H1 (cell line): ENCODE measurements around the gene TCF7L1. TPM values are rescaled to one million over a fixed set of nuclear protein-coding genes. Genes with fewer than 3 reads are reported as not detected.

Experiments
- CTCF ChIA-PET: fragments of 300-600 bp; sonication (Branson Sonifier 250); formaldehyde crosslinking; loops from one replicate; lab custom pipeline; 2021; ENCODE audit not compliant: partially characterized antibody; lab: Charles Lee
- POLR2A ChIA-PET: fragments of 300-600 bp; sonication (Branson Sonifier 250); formaldehyde crosslinking; loops from one replicate; lab custom pipeline; 2021; ENCODE audit warnings: inconsistent platforms; ENCODE audit not compliant: partially characterized antibody; lab: Charles Lee
- DNase-seq, 2 experiments: peaks; one replicate each; pipeline versions ENCODE4 v3.0.0 to v3.0.0-alpha.2; 2010 to 2022; ENCODE audit warnings: low spot score in 2 of 2, low read depth in 1 of 2, mixed read lengths in 1 of 2
- FAIRE-seq: peaks from 2 replicates; lab custom pipeline; 2011; peaks lifted over from hg19 to GRCh38; lab: Jason Lieb, UNC
- H2AFZ ChIP-seq: 2 replicates; pipeline ENCODE4 v1.8.1; 2012; ENCODE audit warnings: low read length, inconsistent platforms
- H2AK5ac ChIP-seq: 2 replicates; pipeline ENCODE4 v1.6.1; 2013; ENCODE audit warnings: low read depth, low read length
- H2BK120ac ChIP-seq: replicated peaks from 2 replicates; pipeline ENCODE3; 2013; ENCODE audit warnings: low read depth, low read length, inconsistent platforms
- H2BK12ac ChIP-seq: 2 replicates; pipeline ENCODE4 v1.6.1; 2013; ENCODE audit warnings: low read depth, low read length
- H2BK15ac ChIP-seq: 2 replicates; pipeline ENCODE4 v1.6.1; 2013; ENCODE audit warnings: low read length
- H2BK20ac ChIP-seq: 2 replicates; pipeline ENCODE4 v1.6.1; 2013; ENCODE audit warnings: low read length
- H2BK5ac ChIP-seq: 2 replicates; pipeline ENCODE4 v1.6.1; 2013; ENCODE audit warnings: low read depth, low read length
- H3K14ac ChIP-seq: 2 replicates; pipeline ENCODE4 v1.6.1; 2013; ENCODE audit warnings: inconsistent platforms; ENCODE audit not compliant: insufficient read length
- H3K18ac ChIP-seq: 2 replicates; pipeline ENCODE4 v1.6.1; 2013; ENCODE audit warnings: low read length; ENCODE audit errors: extremely low read depth
- H3K23ac ChIP-seq: 2 replicates; pipeline ENCODE4 v1.6.1; 2013; ENCODE audit warnings: inconsistent platforms; ENCODE audit not compliant: insufficient read length
- H3K23me2 ChIP-seq: 2 replicates; pipeline ENCODE4 v1.6.1; 2013; ENCODE audit warnings: low read depth, low read length
- H3K27ac ChIP-seq: 2 replicates; pipeline ENCODE4 v1.6.1; 2011; ENCODE audit warnings: low read depth, low read length, inconsistent platforms
- H3K27me3 ChIP-seq, 4 experiments: replicated peaks in 1 of 4; 1 replicate in 1 of 4; 2 replicates in 3 of 4; pipeline versions ENCODE4 v1.6.1 to v1.8.1; 2011 to 2013; ENCODE audit warnings: low read length in 3 of 4, mild to moderate bottlenecking in 3 of 4, inconsistent platforms in 2 of 4, mixed read lengths in 2 of 4, moderate library complexity in 1 of 4; ENCODE audit not compliant: control insufficient read depth in 3 of 4, insufficient read depth in 3 of 4; ENCODE audit errors: extremely low read depth in 1 of 4
- H3K36me3 ChIP-seq, 4 experiments: 2 replicates each; pipeline versions ENCODE4 v1.6.1 to v1.8.1; 2011 to 2013; ENCODE audit warnings: mild to moderate bottlenecking in 4 of 4, low read length in 3 of 4, moderate library complexity in 2 of 4, control low read depth in 1 of 4, inconsistent platforms in 1 of 4; ENCODE audit not compliant: insufficient read depth in 4 of 4, control insufficient read depth in 2 of 4
- H3K4ac ChIP-seq: replicated peaks from 2 replicates; pipeline ENCODE3; 2013; ENCODE audit warnings: low read length, low read depth, mixed read lengths, inconsistent platforms; ENCODE audit not compliant: insufficient read length
- H3K4me1 ChIP-seq, 4 experiments: replicated peaks in 1 of 4; 1 replicate in 1 of 4; 2 replicates in 3 of 4; pipeline versions ENCODE4 v1.6.1 to v1.8.1; 2011 to 2013; ENCODE audit warnings: low read length in 3 of 4, inconsistent platforms in 2 of 4, mixed read lengths in 1 of 4; ENCODE audit not compliant: insufficient read depth in 4 of 4, control insufficient read depth in 3 of 4
- H3K4me2 ChIP-seq, 2 experiments: 2 replicates each; pipeline versions ENCODE4 v1.6.1 to v1.8.1; 2011 to 2013; ENCODE audit warnings: low read depth in 2 of 2, low read length in 2 of 2, control low read depth in 1 of 2, inconsistent platforms in 1 of 2, mild to moderate bottlenecking in 1 of 2; ENCODE audit not compliant: insufficient read depth in 1 of 2
- H3K4me3 ChIP-seq, 4 experiments: fragments of 200-600, 300-600 bp in 1 of 4; sonication (generic), shearing (Covaris generic), sonication (Bioruptor Twin) in 1 of 4; 2 replicates each; pipeline versions ENCODE4 v1.5.1 to v1.8.1; 2011 to 2016; ENCODE audit warnings: low read length in 4 of 4, low read depth in 3 of 4, control low read depth in 2 of 4, inconsistent platforms in 2 of 4, mild to moderate bottlenecking in 2 of 4, mixed read lengths in 1 of 4, moderate library complexity in 1 of 4; ENCODE audit not compliant: insufficient read depth in 2 of 4; ENCODE audit errors: extremely low read depth in 1 of 4
- H3K56ac ChIP-seq: replicated peaks from 2 replicates; pipeline ENCODE3; 2013; ENCODE audit warnings: low read depth, mild to moderate bottlenecking, mixed read lengths, low read length, inconsistent platforms; ENCODE audit not compliant: insufficient read length
- H3K79me1 ChIP-seq: 2 replicates; pipeline ENCODE4 v1.6.1; 2013; ENCODE audit warnings: low read depth, low read length, control low read depth
- H3K79me2 ChIP-seq, 2 experiments: 2 replicates each; pipeline versions ENCODE4 v1.6.1 to v1.8.1; 2012 to 2013; ENCODE audit warnings: low read length in 2 of 2, mild to moderate bottlenecking in 2 of 2, inconsistent platforms in 1 of 2; ENCODE audit not compliant: insufficient read depth in 2 of 2, control insufficient read depth in 1 of 2
- H3K9ac ChIP-seq, 4 experiments: replicated peaks in 1 of 4; 1 replicate in 1 of 4; 2 replicates in 3 of 4; pipeline versions ENCODE4 v1.6.1 to v1.8.1; 2011 to 2013; ENCODE audit warnings: low read depth in 3 of 4, low read length in 3 of 4, control low read depth in 2 of 4, mild to moderate bottlenecking in 2 of 4, moderate library complexity in 2 of 4, inconsistent platforms in 1 of 4; ENCODE audit errors: extremely low read depth in 1 of 4
- H3K9me3 ChIP-seq, 2 experiments: 2 replicates each; pipeline versions ENCODE4 v1.6.1 to v1.8.1; 2012 to 2013; ENCODE audit warnings: mild to moderate bottlenecking in 2 of 2, moderate library complexity in 2 of 2, control low read depth in 1 of 2, inconsistent platforms in 1 of 2, low read depth in 1 of 2, low read length in 1 of 2, mixed read lengths in 1 of 2; ENCODE audit not compliant: insufficient read depth in 2 of 2
- H4K20me1 ChIP-seq, 2 experiments: replicated peaks in 1 of 2; 2 replicates each; pipeline versions ENCODE3 to v1.8.1; 2011 to 2013; ENCODE audit warnings: inconsistent platforms in 2 of 2, low read length in 2 of 2, mild to moderate bottlenecking in 1 of 2; ENCODE audit not compliant: insufficient read depth in 2 of 2, control insufficient read depth in 1 of 2
- H4K5ac ChIP-seq: 2 replicates; pipeline ENCODE4 v1.6.1; 2013; ENCODE audit warnings: low read length, low read depth, mixed read lengths, inconsistent platforms; ENCODE audit not compliant: insufficient read length
- H4K8ac ChIP-seq: 2 replicates; pipeline ENCODE4 v1.8.0; 2013; ENCODE audit warnings: mild to moderate bottlenecking, moderate library complexity, low read length, inconsistent platforms; ENCODE audit not compliant: insufficient read depth; ENCODE audit errors: extremely low read depth
- H4K91ac ChIP-seq: replicated peaks from 2 replicates; pipeline ENCODE3; 2013; ENCODE audit warnings: low read length, mixed read lengths, inconsistent platforms; ENCODE audit not compliant: insufficient read length
- CBX5 ChIP-seq: fragments of 300-800, 300-1000 bp; sonication (generic); IDR thresholded peaks from 2 replicates; pipeline ENCODE4 v1.7.1; 2016; ENCODE audit warnings: antibody characterized with exemption, low read length, low read depth
- CREB1 ChIP-seq: IDR thresholded peaks from 2 replicates; pipeline ENCODE4 v1.6.1; 2012; ENCODE audit warnings: inconsistent platforms
- CTBP2 ChIP-seq: IDR thresholded peaks from 2 replicates; pipeline ENCODE4 v1.7.0; 2011; ENCODE audit warnings: borderline replicate concordance, mild to moderate bottlenecking, moderate library complexity, mixed read lengths, low read length; ENCODE audit not compliant: insufficient read depth, insufficient read length
- KDM4A ChIP-seq: IDR thresholded peaks from one replicate; pipeline ENCODE4 v1.7.1; 2012; ENCODE audit warnings: low read depth, mild to moderate bottlenecking, moderate library complexity, low read length, inconsistent platforms; ENCODE audit not compliant: severe bottlenecking
- KDM5A ChIP-seq: fragments of 200-600 bp; IDR thresholded peaks from 2 replicates; pipeline ENCODE4 v1.7.1; 2012; ENCODE audit warnings: mild to moderate bottlenecking, low read length, inconsistent platforms, mixed read lengths
- NRF1 ChIP-seq: IDR thresholded peaks from 2 replicates; pipeline ENCODE4 v1.6.1; 2011; ENCODE audit warnings: mild to moderate bottlenecking, low read depth, low read length, improper control_type of control experiment
- RNF2 ChIP-seq: fragments of 200-900, 300-1000 bp; sonication (generic); IDR thresholded peaks from 2 replicates; pipeline ENCODE4 v1.7.1; 2016; ENCODE audit warnings: borderline replicate concordance, low read depth, mild to moderate bottlenecking, antibody characterized with exemption, low read length; ENCODE audit not compliant: poor library complexity, severe bottlenecking; ENCODE audit errors: missing control alignments
- TAF7 ChIP-seq: optimal IDR thresholded peaks from 2 replicates; pipeline ENCODE3; 2011; ENCODE audit warnings: low read depth, mild to moderate bottlenecking, inconsistent platforms, low read length, moderate library complexity, borderline replicate concordance
- WGBS, 2 experiments: shearing (Covaris generic) in 1 of 2; methylation state at CpG; one replicate each; pipeline versions ENCODE4 v1.1.6 to v1.1.7; 2013 to 2015; ENCODE audit warnings: low lambda C conversion rate in 2 of 2, mixed read lengths in 2 of 2, inconsistent platforms in 1 of 2, low coverage in 1 of 2, missing lambda C conversion rate in 1 of 2; ENCODE audit not compliant: insufficient replicate concordance in 2 of 2, insufficient coverage in 1 of 2, insufficient read length in 1 of 2; ENCODE audit errors: extremely low coverage in 1 of 2, missing lambda C conversion rate in 1 of 2; 5-methylcytosine and 5-hydroxymethylcytosine counted together
- polyA plus RNA-seq, 7 experiments: library from polyadenylated mRNA; depleted of rRNA in 3 of 7; stranded (reverse) in 5 of 7; unstranded in 2 of 7; fragments of >200 nt in 5 of 7; fragments of 200-250 nt in 2 of 7; gene quantifications; 1 replicate in 5 of 7; 2 replicates in 1 of 7; 4 replicates in 1 of 7; pipeline versions ENCODE4 v1.2.1 to v1.2.3, GENCODE V29; 2011 to 2013; ENCODE audit warnings: missing spikeins in 2 of 7, mixed read lengths in 2 of 7
- total RNA-seq: library from RNA; stranded (reverse); fragmentation: NEBNext Ultra II Directional; extraction: Animal tissue kit (Norgen Biotek cat#: 25700); gene quantifications from 2 replicates; pipeline ENCODE4 v1.2.1, GENCODE V29; 2021
- TF ChIP-seq, protein P1 (sequence below), 3 experiments: IDR thresholded peaks; 1 replicate in 2 of 3; 2 replicates in 1 of 3; pipeline versions ENCODE4 v1.5.1 to v1.6.1; 2011; ENCODE audit warnings: low read length in 3 of 3, mild to moderate bottlenecking in 3 of 3, inconsistent platforms in 2 of 3, low read depth in 1 of 3, moderate library complexity in 1 of 3; ENCODE audit not compliant: insufficient read depth in 1 of 3; ENCODE audit errors: control extremely low read depth in 1 of 3

The TCF7L1 gene
- total and polyA plus RNA-seq, 2 of the 8 experiments (the other 6 are each of a cell fraction or from before 2014, with no cell fraction given) = 27.5 to 108 TPM

- H4K5ac ChIP-seq = no peak overlapping the region
- peaks cover 5 to 26% (median 11%) of the 10 kb centered on the region in 4 experiments; a peak in 5 of 8 replicates for H3K36me3 ChIP-seq
- no peak overlapping the region for H3K4me3 ChIP-seq
- peaks cover 31 to 33% of the 10 kb centered on the region in 2 experiments for H4K20me1 ChIP-seq
- no peak overlapping the region for H2BK120ac ChIP-seq
- POLR2A ChIA-PET = interaction anchor here (0.6 to 5.8 kb wide), 16 partner anchors 8 to 329 kb away, joined by 3 to 63 read pairs (median 4); partner anchors contain the start of gene TCF7L1
- H3K27me3 ChIP-seq = no peaks in the 10 kb centered on the region
- DNase-seq (no peak), FAIRE-seq (no peak)
- no peak overlapping the region for H3K23ac ChIP-seq
- H3K79me1 ChIP-seq = peaks cover 27% of the 10 kb centered on the region
- no peak overlapping the region for H3K56ac ChIP-seq
- no peak overlapping the region for H3K4ac ChIP-seq
- H3K4me1 ChIP-seq = peaks cover 0 to 7% (median 4%) of the 10 kb centered on the region in 4 experiments; a peak in 4 of 7 replicates
- H3K23me2 ChIP-seq = no peaks in the 10 kb centered on the region
- H3K9me3 ChIP-seq = no peaks in the 10 kb centered on the region
- H2AFZ ChIP-seq = no peak overlapping the region
- H3K4me2 ChIP-seq = no peak overlapping the region
- no peak overlapping the region for H3K18ac ChIP-seq
- CTCF ChIA-PET = interaction anchor here (0.6 to 8.7 kb wide), 15 partner anchors 8 to 232 kb away, joined by 3 to 57 read pairs (median 4); partner anchors contain the start of gene TCF7L1
- H3K9ac ChIP-seq = no peak overlapping the region
- no peak overlapping the region for H2BK5ac ChIP-seq
- 0 out of 2 replicates have a peak overlapping the region, but pooled peaks have one; percentile 15 for H2BK20ac ChIP-seq
- no peak overlapping the region for H2AK5ac ChIP-seq
- H2BK15ac ChIP-seq = no peak overlapping the region
- H4K8ac ChIP-seq = no peak overlapping the region
- peaks cover 46 to 96% of the 10 kb centered on the region in 2 experiments for H3K79me2 ChIP-seq
- no peak overlapping the region for H3K27ac ChIP-seq
- H3K14ac ChIP-seq = no peak overlapping the region
- 89% methylated on average over 8 of the region's 8 CpGs; no CpG with 5 or more reads in 1 of the 2 experiments for WGBS, 2 experiments
- no peak overlapping the region for H2BK12ac ChIP-seq
- no peak overlapping the region for H4K91ac ChIP-seq
- no peak for TF ChIP-seq RNF2
- no peak for TF ChIP-seq NRF1
- no peak for TF ChIP-seq CREB1
- TF ChIP-seq TAF7 = no peak
- TF ChIP-seq KDM5A = no peak
- no peak for TF ChIP-seq CTBP2
- TF ChIP-seq KDM4A = no peak
- TF ChIP-seq, protein P1, sequence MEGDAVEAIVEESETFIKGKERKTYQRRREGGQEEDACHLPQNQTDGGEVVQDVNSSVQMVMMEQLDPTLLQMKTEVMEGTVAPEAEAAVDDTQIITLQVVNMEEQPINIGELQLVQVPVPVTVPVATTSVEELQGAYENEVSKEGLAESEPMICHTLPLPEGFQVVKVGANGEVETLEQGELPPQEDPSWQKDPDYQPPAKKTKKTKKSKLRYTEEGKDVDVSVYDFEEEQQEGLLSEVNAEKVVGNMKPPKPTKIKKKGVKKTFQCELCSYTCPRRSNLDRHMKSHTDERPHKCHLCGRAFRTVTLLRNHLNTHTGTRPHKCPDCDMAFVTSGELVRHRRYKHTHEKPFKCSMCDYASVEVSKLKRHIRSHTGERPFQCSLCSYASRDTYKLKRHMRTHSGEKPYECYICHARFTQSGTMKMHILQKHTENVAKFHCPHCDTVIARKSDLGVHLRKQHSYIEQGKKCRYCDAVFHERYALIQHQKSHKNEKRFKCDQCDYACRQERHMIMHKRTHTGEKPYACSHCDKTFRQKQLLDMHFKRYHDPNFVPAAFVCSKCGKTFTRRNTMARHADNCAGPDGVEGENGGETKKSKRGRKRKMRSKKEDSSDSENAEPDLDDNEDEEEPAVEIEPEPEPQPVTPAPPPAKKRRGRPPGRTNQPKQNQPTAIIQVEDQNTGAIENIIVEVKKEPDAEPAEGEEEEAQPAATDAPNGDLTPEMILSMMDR (IDR thresholded peaks at IDR 0.05; ENCODE audit: control extremely low read depth in 1 of 3, insufficient read depth in 1 of 3, low read depth in 1 of 3, low read length in 3 of 3) = no peak
- no peak for TF ChIP-seq CBX5
Measured at GRCh38 chr2:85143463-85144082, 10.4 kb downstream of the TCF7L1 start.
